GM12878 (cell line): Measurements from ENCODE around the gene PHACTR3. TPM values are rescaled to one million over a fixed set of nuclear protein-coding genes. Genes with fewer than 3 reads are reported as not detected.

Experiments used
- ATAC-seq: fragments of 200-7000 bp; cut with Tn5 transposase; 3 replicates; pipeline ENCODE4 v1.9.1; 2020; ENCODE audit warnings: mild to moderate bottlenecking, moderate library complexity
- BruUV-seq: library from RNA; stranded (reverse); fragments of 400-500 nt; replicated peaks from 2 replicates; lab custom pipeline; 2021; lab: Mats Ljungman, UMichigan
- CTCF ChIA-PET: fragments of 300-600 bp; sonication (Branson Sonifier 250); formaldehyde crosslinking; extraction: SDS; loops from one replicate; lab custom pipeline; 2021; ENCODE audit warnings: inconsistent platforms; lab: Yijun Ruan, JAX
- POLR2A ChIA-PET: fragments of 350-600 bp; formaldehyde crosslinking; extraction: SDS; loops from one replicate; lab custom pipeline; 2021; ENCODE audit warnings: inconsistent platforms; lab: Charles Lee
- RAD21 ChIA-PET: fragments of 300-600 bp; sonication (Branson Sonifier 250); formaldehyde crosslinking; loops from one replicate; lab custom pipeline; 2023; ENCODE audit warnings: antibody characterized with exemption; ENCODE audit not compliant: unreplicated experiment; lab: Charles Lee
- SMC1A ChIA-PET: fragments of 300-600 bp; sonication (Branson Sonifier 250); formaldehyde crosslinking; loops from one replicate; lab custom pipeline; 2023; ENCODE audit not compliant: unreplicated experiment, uncharacterized antibody; lab: Charles Lee
- DNase-seq: peaks from one replicate; pipeline ENCODE4 v3.0.0-alpha.2; 2011; ENCODE audit warnings: low read depth, low spot score
- FAIRE-seq: peaks from 3 replicates; lab custom pipeline; 2011; peaks lifted over from hg19 to GRCh38; lab: Jason Lieb, UNC
- H2AFZ ChIP-seq: 2 replicates; pipeline ENCODE4 v1.6.0; 2011; ENCODE audit warnings: low read depth, low read length, control low read depth; ENCODE audit not compliant: control insufficient read depth
- H3K27ac ChIP-seq: 2 replicates; pipeline ENCODE4 v1.5.1; 2011; ENCODE audit warnings: control low read depth; ENCODE audit not compliant: control insufficient read depth, insufficient read depth
- H3K27me3 ChIP-seq, 2 experiments: replicated peaks in 1 of 2; 2 replicates each; pipeline versions ENCODE4 v1.6.0 to v1.6.1; 2011; ENCODE audit warnings: low read length in 1 of 2; ENCODE audit not compliant: control insufficient read depth in 2 of 2, insufficient read depth in 2 of 2
- H3K36me3 ChIP-seq, 2 experiments: 2 replicates each; pipeline ENCODE4 v1.5.1; 2011; ENCODE audit warnings: low read length in 1 of 2; ENCODE audit not compliant: control insufficient read depth in 2 of 2, insufficient read depth in 2 of 2
- H3K4me1 ChIP-seq: 2 replicates; pipeline ENCODE4 v1.6.1; 2011; ENCODE audit warnings: mild to moderate bottlenecking, low read length, moderate library complexity, mixed read lengths; ENCODE audit not compliant: control insufficient read depth, insufficient read depth
- H3K4me2 ChIP-seq: 2 replicates; pipeline ENCODE4 v1.6.0; 2011; ENCODE audit warnings: control low read depth; ENCODE audit not compliant: control insufficient read depth, insufficient read depth
- H3K4me3 ChIP-seq: fragments of 200-600 bp; sonication (generic); 2 replicates; pipeline ENCODE4 v1.5.1; 2016
- H3K79me2 ChIP-seq: 2 replicates; pipeline ENCODE4 v1.6.0; 2011; ENCODE audit warnings: low read length; ENCODE audit not compliant: control insufficient read depth, insufficient read depth
- H3K9ac ChIP-seq: 2 replicates; pipeline ENCODE4 v1.8.0; 2011; ENCODE audit warnings: low read length, control low read depth, mixed read lengths; ENCODE audit not compliant: control insufficient read depth, insufficient read depth
- H3K9me3 ChIP-seq: replicated peaks from 3 replicates; pipeline ENCODE4 v1.5.1; 2011; ENCODE audit warnings: mild to moderate bottlenecking, low read length; ENCODE audit not compliant: control insufficient read depth, insufficient read depth
- H4K20me1 ChIP-seq: 2 replicates; pipeline ENCODE4 v1.6.0; 2011; ENCODE audit not compliant: control insufficient read depth, insufficient read depth
- CBX5 ChIP-seq: sonication (generic); IDR thresholded peaks from 2 replicates; pipeline ENCODE4 v1.6.1; 2016; ENCODE audit warnings: low read depth, moderate library complexity, mild to moderate bottlenecking, inconsistent platforms
- CTCF ChIP-seq, 3 experiments: IDR thresholded peaks in 2 of 3; conservative IDR thresholded peaks in 1 of 3; 2 replicates each; pipeline ENCODE4 v1.5.1; 2011; ENCODE audit warnings: low read depth in 3 of 3, low read length in 3 of 3, mild to moderate bottlenecking in 3 of 3, control low read depth in 2 of 3, moderate library complexity in 2 of 3, inconsistent platforms in 1 of 3, mixed read lengths in 1 of 3; ENCODE audit not compliant: control insufficient read depth in 2 of 3, insufficient read depth in 1 of 3; ENCODE audit errors: extremely low read depth in 1 of 3
- PBX3 ChIP-seq: IDR thresholded peaks from 2 replicates; pipeline ENCODE4 v1.6.1; 2011; ENCODE audit warnings: mild to moderate bottlenecking, low read depth, low read length, moderate library complexity; ENCODE audit not compliant: insufficient replicate concordance
- WGBS: methylation state at CpG from one replicate; pipeline ENCODE4 v1.1.6; 2016; ENCODE audit warnings: low lambda C conversion rate; ENCODE audit not compliant: insufficient replicate concordance, insufficient coverage; ENCODE audit errors: missing lambda C conversion rate; 5-methylcytosine and 5-hydroxymethylcytosine counted together
- in situ Hi-C: fragments of 300-500 bp; cut with MboI; formaldehyde crosslinking; loops from 9 replicates; pipeline ENCODE4 v1.14.3; 2018; ENCODE audit warnings: mixed read lengths
- intact Hi-C: fragments of 100-400 bp; cut with micrococcal nuclease; formaldehyde crosslinking; loops from one replicate; pipeline ENCODE4 v1.14.2; 2022; ENCODE audit not compliant: unreplicated experiment
- polyA plus RNA-seq, 11 experiments: library from polyadenylated mRNA; depleted of rRNA in 4 of 11; unstranded in 6 of 11; stranded (reverse) in 5 of 11; fragments of >200 nt; fragmentation: Nextera tagmentation in 4 of 11; fragmentation: Illumina TruSeq in 1 of 11; extraction: Ambion mirVana in 4 of 11; extraction: Trizol in 1 of 11; gene quantifications; 1 replicate in 1 of 11; 2 replicates in 10 of 11; pipeline versions ENCODE4 v1.2.1 to v1.2.3, GENCODE V29; 2011 to 2016; ENCODE audit warnings: inconsistent platforms in 2 of 11, missing spikeins in 2 of 11, low read depth in 1 of 11
- total RNA-seq, 4 experiments: library from RNA; depleted of rRNA in 3 of 4; stranded (reverse); fragments of >200 nt in 3 of 4; fragmentation: Illumina TruSeq in 1 of 4; extraction: Trizol in 1 of 4; gene quantifications; 2 replicates each; pipeline versions ENCODE4 v1.2.1 to v1.2.3, GENCODE V29; 2013 to 2021

The PHACTR3 gene
- total and polyA plus RNA-seq, 10 of the 15 experiments (the other 5 are each of a cell fraction or from before 2014, with no cell fraction given) = 0.17 to 2.7 (median 0.27) TPM; not detected in 1

GRCh38 chr20:59753836-59754235 lies 149.5 kb downstream of the PHACTR3 start:
- Histone ChIP-seq H3K36me3 (no peaks in the 10 kb centered on the region), H3K4me1 (peaks cover 28% of the 10 kb centered on the region), H3K9me3 (no peaks in the 10 kb centered on the region), H3K4me3 (no peak overlapping the region), H2AFZ (no peak overlapping the region), H4K20me1 (no peaks in the 10 kb centered on the region), H3K27me3 (no peaks in the 10 kb centered on the region; a peak in 1 of 4 replicates), H3K9ac (no peak overlapping the region), H3K4me2 (no peak overlapping the region), H3K79me2 (no peaks in the 10 kb centered on the region), H3K27ac (no peak overlapping the region)
- TF ChIP-seq CTCF (IDR thresholded peaks at IDR 0.05 in 2 of 3, conservative IDR thresholded peaks at IDR 0.05 in 1 of 3; ENCODE audit: control insufficient read depth in 2 of 3, extremely low read depth in 1 of 3, insufficient read depth in 1 of 3, low read depth in 3 of 3, low read length in 3 of 3) (no peak), PBX3 (no peak), CBX5 (no peak)
- POLR2A ChIA-PET = no interaction called here
- in situ Hi-C loops (loop anchor here (5.0 kb wide), 2 partner anchors 157 to 182 kb away; no protein-coding TSS in a partner anchor), intact Hi-C loops (no loop called here)
- WGBS = 79% methylated on average over 10 of the region's 10 CpGs
- CTCF ChIA-PET = interaction anchor here (1.2 to 3.3 kb wide), 4 partner anchors 114 to 182 kb away, joined by 3 to 26 read pairs (median 6); no protein-coding TSS in a partner anchor
- RAD21 ChIA-PET = no interaction called here
- DNase-seq (no peak), ATAC-seq (no peak), FAIRE-seq (no peak)
- BruUV-seq = no TSS peak
- SMC1A ChIA-PET = no interaction called here
